Adrenal gland (tissue), 12 donors: Measurements from ENCODE around the gene PBX2. TPM values are rescaled to one million over a fixed set of nuclear protein-coding genes. Genes with fewer than 3 reads are reported as not detected.
"Not testable (repeated sequence)": the region's sequence is repeated elsewhere in the genome, so short reads cannot be mapped to it uniquely, and the experiment has no call there.

ENCODE experiments used
- DNase-seq, 7 donors: peaks; one replicate each; pipeline ENCODE4 v3.0.0-alpha.2; 2019 to 2020
- H3K27ac ChIP-seq, 5 donors: fragments of 200-600 bp; sonication (generic) in 4 of 5; 1 replicate in 3 of 5; 2 replicates in 2 of 5; pipeline versions ENCODE4 v1.5.1 to v1.8.0; 2016 to 2020; ENCODE audit warnings: mild to moderate bottlenecking in 1 of 5
- H3K27me3 ChIP-seq: fragments of 200-600 bp; 2 replicates; pipeline ENCODE4 v1.8.0; 2021
- H3K36me3 ChIP-seq, 2 donors: fragments of 200-600 bp; replicated peaks in 1 of 2; 1 replicate in 1 of 2; 2 replicates in 1 of 2; pipeline versions ENCODE4 v1.5.1 to v1.8.0; 2018 to 2022
- H3K4me1 ChIP-seq, 2 donors: fragments of 200-600 bp; replicated peaks in 1 of 2; 1 replicate in 1 of 2; 2 replicates in 1 of 2; pipeline versions ENCODE4 v1.5.1 to v1.8.0; 2018 to 2021
- H3K4me3 ChIP-seq, 4 donors: fragments of 200-600 bp; sonication (generic) in 3 of 4; one replicate each; pipeline ENCODE4 v1.5.1; 2016 to 2018
- H3K9me3 ChIP-seq, 3 donors: fragments of 200-600 bp; sonication (generic) in 1 of 3; replicated peaks in 1 of 3; 1 replicate in 2 of 3; 2 replicates in 1 of 3; pipeline versions ENCODE4 v1.5.1 to v1.8.0; 2016 to 2021
- CTCF ChIP-seq, 6 experiments: fragments of 450-650 bp in 4 of 6; fragments of 200-600 bp in 2 of 6; sonication (generic) in 1 of 6; IDR thresholded peaks; 1 replicate in 5 of 6; 2 replicates in 1 of 6; pipeline versions ENCODE4 v1.5.1 to v1.8.0; 2016 to 2021; ENCODE audit warnings: antibody characterized with exemption in 6 of 6, mild to moderate bottlenecking in 2 of 6, moderate library complexity in 1 of 6
- POLR2A ChIP-seq, 2 donors: fragments of 450-650 bp; IDR thresholded peaks; one replicate each; pipeline ENCODE4 v1.6.1; 2017; ENCODE audit warnings: antibody characterized with exemption in 2 of 2, mild to moderate bottlenecking in 2 of 2, moderate library complexity in 1 of 2
- whole genome bisulfite sequencing, 4 donors: extraction: QIAGEN DNeasy Blood & Tissue Kit in 2 of 4; methylation state at CpG; one replicate each; pipeline versions ENCODE4 v1.1.5 to v1.1.7; 2013 to 2017; 5-methylcytosine and 5-hydroxymethylcytosine counted together
- intact Hi-C, 2 donors: fragments of 100-400 bp; cut with DNase I; formaldehyde crosslinking; loops; one replicate each; pipeline versions ENCODE4 v1.14.1 to v1.15.0; 2022 to 2023
- polyA plus RNA-seq, 3 donors: library from polyadenylated mRNA; stranded (reverse); fragments of 200-250 nt in 2 of 3; fragments of 350-450 nt in 1 of 3; fragmentation: Illumina TruSeq in 1 of 3; extraction: RNeasy Lipid Tissue Mini Kit (QIAGEN cat#74804) in 1 of 3; gene quantifications; one replicate each; pipeline ENCODE4 v1.2.3, GENCODE V29; 2013 to 2014
- total RNA-seq, 9 donors: library from RNA; depleted of rRNA in 4 of 9; stranded (reverse); fragments of >200 nt in 4 of 9; fragments of 120-200 nt in 1 of 9; fragmentation: NEBNext Ultra II Directional in 1 of 9; extraction: Animal tissue kit (Norgen Biotek cat#: 25700) in 1 of 9; gene quantifications; one replicate each; pipeline versions ENCODE4 v1.1.0 to v1.2.4, GENCODE V29; 2013 to 2023
- donor health status: healthy with polysubstance abuse.
- donor health status: Bipolar disorder and iron deficiency.
- donor health status: DM: yes; HTN: yes; CAD: no.
- donor health status: DM: no; HTN: no; CAD: no.
- donor health status: DM: no; HTN: no; CAD: no.
- donor health status: DM: yes; HTN: yes; CAD: no.

Gene PBX2
- total and polyA plus RNA-seq, 12 donors, result 34.4 to 211 (median 61.3) TPM

DNA sequence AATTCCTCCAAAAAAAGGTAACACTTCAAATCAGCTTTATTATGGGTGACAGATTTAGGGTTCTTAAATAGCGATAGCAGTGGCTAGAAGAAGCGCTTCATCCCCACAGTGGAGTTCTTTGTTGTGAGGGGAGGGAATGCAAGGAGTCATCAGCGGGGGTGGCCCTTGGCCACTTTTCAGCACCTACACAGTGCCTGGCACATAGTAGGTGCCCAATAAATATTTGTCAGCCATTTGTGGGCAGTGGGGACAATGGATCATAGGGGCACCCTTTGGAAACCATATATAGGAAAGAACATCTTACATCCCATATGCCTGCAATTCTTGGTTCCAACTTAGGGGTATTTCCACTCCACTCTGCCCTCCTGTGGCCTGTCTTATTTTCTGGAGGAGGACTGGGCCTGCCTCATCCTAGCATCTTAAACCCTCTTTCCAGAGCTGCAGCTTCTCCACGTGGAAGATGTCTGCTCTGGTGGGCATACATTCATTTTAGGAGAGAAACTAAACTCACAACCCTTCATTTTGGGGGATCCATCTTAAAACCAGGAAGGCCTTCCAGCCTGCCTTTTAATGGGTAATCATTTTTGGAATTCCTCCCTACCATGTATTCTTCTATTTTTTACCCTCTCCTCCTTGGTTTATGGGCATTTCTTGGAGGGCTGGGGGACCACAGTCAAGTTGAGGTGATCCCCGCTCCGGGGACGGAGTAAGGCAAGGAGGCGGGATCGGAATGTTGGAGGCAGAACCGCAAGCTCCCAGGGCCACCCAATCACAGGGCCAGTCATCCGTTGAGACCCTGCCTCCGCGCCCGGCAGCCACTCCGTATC, 5.0 kb upstream of the PBX2 start:
- 14 to 23% (median 15%) methylated on average over 10 to 15 of the region's 15 CpGs for WGBS, 4 donors
- Histone ChIP-seq H3K27ac (peak overlapping the region; percentile 66 to 100 (median 91)), H3K9me3 (no peaks in the 10 kb centered on the region), H3K4me1 (peaks cover 11 to 36% of the 10 kb centered on the region in 2 donors), H3K4me3 (peak overlapping the region in 2 of 4 donors; percentile 5 to 51), H3K27me3 (no peaks in the 10 kb centered on the region), H3K36me3 (no peaks in the 10 kb centered on the region)
- TF ChIP-seq CTCF (IDR thresholded peaks at IDR 0.05), result peak; percentile 14 to 78 (median 52)
- TF ChIP-seq POLR2A (IDR thresholded peaks at IDR 0.05), result peak; percentile 47 to 76
- intact Hi-C loops, result loop anchor here in 1 of 2 donors (5.0 kb wide), 1 partner anchor 83 kb away; no protein-coding TSS in a partner anchor
- peak in 5 of 7 donors; percentile 53 to 81 (median 63) for DNase-seq

DNA sequence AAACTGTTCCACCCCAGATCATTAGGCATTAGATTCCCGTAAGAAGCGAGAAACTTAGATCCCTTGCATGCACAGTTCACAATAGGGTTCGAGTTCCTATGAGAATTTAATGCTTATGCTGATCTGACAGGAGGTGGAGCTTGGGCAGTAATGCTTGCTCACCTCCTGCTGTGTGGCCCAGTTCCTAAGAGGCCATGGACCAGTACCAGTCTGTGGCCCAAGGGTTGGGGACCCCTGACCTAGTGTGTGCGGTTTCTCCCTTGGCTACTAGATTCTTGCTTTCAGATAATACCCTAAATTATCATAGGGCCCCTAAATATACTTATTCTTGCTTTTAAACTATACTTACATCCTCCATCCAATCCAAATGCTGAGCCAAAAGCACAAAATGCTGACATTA, 4.4 kb upstream of the PBX2 start:
- H3K36me3 ChIP-seq, result no peaks in the 10 kb centered on the region
- TF ChIP-seq POLR2A (IDR thresholded peaks at IDR 0.05), result no peak
- no peak for TF ChIP-seq CTCF (IDR thresholded peaks at IDR 0.05)
- H3K27ac ChIP-seq, result peak overlapping the region in 3 of 5 donors; percentile 90 to 100 (median 98)
- H3K27me3 ChIP-seq, result no peaks in the 10 kb centered on the region
- peak in 1 of 7 donors; percentile 58 for DNase-seq
- intact Hi-C loops, result loop anchor here in 1 of 2 donors (5.0 kb wide), 1 partner anchor 82 kb away; no protein-coding TSS in a partner anchor
- H3K4me3 ChIP-seq, result no peak overlapping the region
- 90 to 95% (median 91%) methylated on average over 4 of the region's 4 CpGs for WGBS, 4 donors
- no peaks in the 10 kb centered on the region for H3K9me3 ChIP-seq
- H3K4me1 ChIP-seq, result peaks cover 11 to 36% of the 10 kb centered on the region in 2 donors

DNA sequence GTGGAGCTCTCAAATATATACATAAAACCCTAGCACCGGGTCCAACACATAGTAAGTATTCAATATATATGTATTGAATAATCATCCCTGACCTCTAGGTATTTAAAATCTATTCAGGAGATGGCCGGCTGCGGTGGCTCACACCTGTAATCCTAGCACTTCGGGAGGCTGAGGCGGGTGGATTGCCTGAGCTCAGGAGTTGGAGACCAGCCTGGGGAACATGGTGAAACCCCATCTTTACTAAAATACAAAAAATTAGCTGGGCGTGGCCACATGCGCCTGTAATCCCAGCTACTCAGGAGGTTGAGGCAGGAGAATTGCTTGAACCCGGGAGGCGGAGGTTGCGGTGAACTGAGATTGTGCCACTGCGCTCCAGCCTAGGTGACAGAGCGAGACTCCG, 3.1 kb upstream of the PBX2 start:
- H3K36me3 ChIP-seq, H3K4me3 ChIP-seq, H3K9me3 ChIP-seq, H3K27me3 ChIP-seq: not testable (repeated sequence)
- Histone ChIP-seq H3K4me1 (peaks cover 21 to 47% of the 10 kb centered on the region in 2 donors), H3K27ac (peak overlapping the region in 3 of 5 donors; percentile 33 to 94 (median 79))
- intact Hi-C loops, result loop anchor here in 1 of 2 donors (5.0 kb wide), 1 partner anchor 81 kb away; no protein-coding TSS in a partner anchor
- peak in 1 of 7 donors; percentile 16 for DNase-seq
- WGBS, 4 donors, result 79 to 84% (median 83%) methylated on average over 13 of the region's 13 CpGs

- 49 to 64% (median 50%) methylated on average over 3 to 5 of the region's 5 CpGs for WGBS, 4 donors
- Histone ChIP-seq H3K27ac (peak within 1 kb of the TSS in 3 of 5 donors; percentile 33 to 94 (median 79)), H3K27me3 (no peaks in the 10 kb centered on the region), H3K4me3 (peak within 1 kb of the TSS in 1 of 4 donors; percentile 29), H3K4me1 (peaks cover 22 to 51% of the 10 kb centered on the region in 2 donors), H3K9me3 (no peaks in the 10 kb centered on the region), H3K36me3 (peaks cover 0 to 6% of the 10 kb centered on the region in 2 donors)
- intact Hi-C loops, result loop anchor here in 1 of 2 donors (5.0 kb wide), 1 partner anchor 80 kb away; no protein-coding TSS in a partner anchor
- DNase-seq, result peak in 4 of 7 donors; percentile 22 to 50 (median 48)
- TF ChIP-seq POLR2A (IDR thresholded peaks at IDR 0.05) (no peak), CTCF (IDR thresholded peaks at IDR 0.05) (no peak)
Observed at GRCh38 chr6:32192608-32193039, 2.6 kb upstream of the PBX2 start, which contains the start of gene GPSM3. Gene GPSM3 (minus strand): TSS chr6:32192643. CDS start chr6:32192513, 130 bp downstream.
